Esophagus squamous epithelium (tissue), 5 donors: Measurements from ENCODE around the gene AGAP2. TPM values are rescaled to one million over a fixed set of nuclear protein-coding genes. Genes with fewer than 3 reads are reported as not detected.

ENCODE experiments used
- DNase-seq: peaks from one replicate; lab custom pipeline; 2025; lab: John Stamatoyannopoulos, UW
- H3K27ac ChIP-seq, 4 donors: fragments of 200-600 bp; sonication (generic); one replicate each; pipeline ENCODE4 v1.5.1; 2016 to 2019; ENCODE audit warnings: mild to moderate bottlenecking in 1 of 4
- H3K27me3 ChIP-seq, 4 donors: fragments of 200-600 bp; sonication (generic); 1 replicate in 3 of 4; 2 replicates in 1 of 4; pipeline versions ENCODE4 v1.5.1 to v1.6.0; 2017 to 2021; ENCODE audit warnings: antibody characterized with exemption in 1 of 4
- H3K36me3 ChIP-seq, 3 donors: fragments of 200-600 bp; sonication (generic); one replicate each; pipeline ENCODE4 v1.5.1; 2016 to 2019
- H3K4me1 ChIP-seq, 3 donors: fragments of 200-600 bp; sonication (generic); one replicate each; pipeline ENCODE4 v1.5.1; 2017 to 2019
- H3K4me3 ChIP-seq, 4 donors: fragments of 200-600 bp; sonication (generic); 1 replicate in 3 of 4; 2 replicates in 1 of 4; pipeline ENCODE4 v1.5.1; 2016 to 2019; ENCODE audit warnings: mild to moderate bottlenecking in 2 of 4, moderate library complexity in 1 of 4
- H3K9me3 ChIP-seq, 3 donors: fragments of 200-600 bp; sonication (generic); one replicate each; pipeline ENCODE4 v1.5.1; 2016 to 2019
- POLR2A ChIP-seq, 4 donors: fragments of 450-650 bp; IDR thresholded peaks; one replicate each; pipeline ENCODE4 v1.6.1; 2017; ENCODE audit warnings: antibody characterized with exemption in 4 of 4, mild to moderate bottlenecking in 4 of 4, moderate library complexity in 3 of 4
- WGBS, 2 donors: methylation state at CpG; one replicate each; pipeline ENCODE4 v1.1.5; 2018; 5-methylcytosine and 5-hydroxymethylcytosine counted together
- intact Hi-C: fragments of 100-400 bp; cut with DNase I; formaldehyde crosslinking; loops from one replicate; pipeline ENCODE4 v1.15.0; 2022
- total RNA-seq, 4 donors: library from RNA; depleted of rRNA; stranded (reverse); fragments of >200 nt; gene quantifications; one replicate each; pipeline ENCODE4 v1.1.0, GENCODE V29; 2016
- TF ChIP-seq, protein P1 (sequence below), 6 experiments: fragments of 450-650 bp in 4 of 6; fragments of 200-600 bp in 2 of 6; sonication (generic) in 2 of 6; IDR thresholded peaks; one replicate each; pipeline ENCODE4 v1.5.1; 2016 to 2019; ENCODE audit warnings: antibody characterized with exemption in 6 of 6, mild to moderate bottlenecking in 4 of 6, moderate library complexity in 4 of 6
- donor health status: DM: yes; HTN: yes; CAD: no.

The AGAP2 gene
- total RNA-seq, 4 donors from 2014 or later: 0.88 to 2.3 (median 1.3) TPM

DNA sequence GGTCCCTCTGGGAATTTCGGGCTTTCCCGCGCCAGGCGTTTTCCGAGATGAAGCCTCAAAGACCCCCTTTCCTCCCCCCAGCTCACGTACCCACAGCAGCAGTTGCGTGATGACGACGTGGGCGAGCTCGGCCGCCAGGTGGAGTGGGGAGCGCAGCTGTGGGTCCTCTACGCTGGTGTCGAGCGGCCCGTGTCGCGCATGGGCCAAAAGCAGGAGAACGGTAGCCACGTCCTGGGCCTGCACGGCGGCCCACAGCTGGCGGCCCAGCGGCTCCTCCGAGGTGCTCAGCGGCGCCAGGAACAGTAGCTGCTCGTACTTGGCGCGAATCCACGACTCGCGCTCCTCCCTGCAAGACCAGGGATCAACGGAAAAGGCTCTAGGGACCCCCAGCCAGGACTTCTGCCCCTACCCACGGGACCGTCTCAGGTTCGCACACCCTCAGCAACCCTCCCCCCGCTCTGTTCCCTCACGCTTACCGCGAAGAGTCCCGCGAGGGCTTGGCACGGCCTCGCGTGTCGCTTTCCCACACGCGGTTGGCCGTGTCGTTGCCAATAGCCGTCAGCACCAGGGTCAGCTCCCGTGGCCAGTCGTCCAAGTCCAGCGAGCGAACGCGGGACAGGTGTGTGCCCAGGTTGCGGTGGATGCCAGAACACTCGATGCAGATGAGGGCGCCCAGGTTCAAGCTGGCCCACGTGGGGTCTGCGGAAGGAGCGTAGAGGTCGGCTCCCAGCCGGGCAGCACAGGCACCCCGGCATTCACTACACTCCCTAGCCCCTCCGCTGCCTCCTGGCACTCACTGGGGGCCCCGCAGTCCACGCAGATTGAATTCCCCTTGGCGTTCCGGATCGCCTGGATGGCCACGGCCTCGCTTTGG, 11.4 kb downstream of the AGAP2 start:
- H3K36me3 ChIP-seq: peaks cover 0 to 13% (median 0%) of the 10 kb centered on the region in 3 donors
- no peak for DNase-seq
- peaks cover 8 to 26% (median 15%) of the 10 kb centered on the region in 3 donors for H3K4me1 ChIP-seq
- peak overlapping the region; percentile 63 to 86 (median 67) for H3K4me3 ChIP-seq
- no peak for TF ChIP-seq POLR2A (IDR thresholded peaks at IDR 0.05)
- TF ChIP-seq, protein P1, sequence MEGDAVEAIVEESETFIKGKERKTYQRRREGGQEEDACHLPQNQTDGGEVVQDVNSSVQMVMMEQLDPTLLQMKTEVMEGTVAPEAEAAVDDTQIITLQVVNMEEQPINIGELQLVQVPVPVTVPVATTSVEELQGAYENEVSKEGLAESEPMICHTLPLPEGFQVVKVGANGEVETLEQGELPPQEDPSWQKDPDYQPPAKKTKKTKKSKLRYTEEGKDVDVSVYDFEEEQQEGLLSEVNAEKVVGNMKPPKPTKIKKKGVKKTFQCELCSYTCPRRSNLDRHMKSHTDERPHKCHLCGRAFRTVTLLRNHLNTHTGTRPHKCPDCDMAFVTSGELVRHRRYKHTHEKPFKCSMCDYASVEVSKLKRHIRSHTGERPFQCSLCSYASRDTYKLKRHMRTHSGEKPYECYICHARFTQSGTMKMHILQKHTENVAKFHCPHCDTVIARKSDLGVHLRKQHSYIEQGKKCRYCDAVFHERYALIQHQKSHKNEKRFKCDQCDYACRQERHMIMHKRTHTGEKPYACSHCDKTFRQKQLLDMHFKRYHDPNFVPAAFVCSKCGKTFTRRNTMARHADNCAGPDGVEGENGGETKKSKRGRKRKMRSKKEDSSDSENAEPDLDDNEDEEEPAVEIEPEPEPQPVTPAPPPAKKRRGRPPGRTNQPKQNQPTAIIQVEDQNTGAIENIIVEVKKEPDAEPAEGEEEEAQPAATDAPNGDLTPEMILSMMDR (IDR thresholded peaks at IDR 0.05): peak in 4 of 6 experiments; percentile 32 to 59 (median 42)
- peaks cover 0 to 13% (median 0%) of the 10 kb centered on the region in 4 donors for H3K27me3 ChIP-seq
- H3K9me3 ChIP-seq: no peaks in the 10 kb centered on the region
- intact Hi-C loops: no loop called here
- peak overlapping the region; percentile 77 to 88 (median 84) for H3K27ac ChIP-seq
- WGBS, 2 donors: 69 to 100% methylated on average over 5 to 7 of the region's 76 CpGs

- no peaks in the 10 kb centered on the region for H3K9me3 ChIP-seq
- peak overlapping the region; percentile 77 to 88 (median 84) for H3K27ac ChIP-seq
- H3K4me3 ChIP-seq: peak overlapping the region; percentile 63 to 86 (median 67)
- intact Hi-C loops: no loop called here
- TF ChIP-seq, protein P1 (IDR thresholded peaks at IDR 0.05): peak; percentile 43 to 83 (median 70)
- peak in 1 of 4 donors; percentile 30 for TF ChIP-seq POLR2A (IDR thresholded peaks at IDR 0.05)
- peaks cover 0 to 7% (median 0%) of the 10 kb centered on the region in 4 donors for H3K27me3 ChIP-seq
- H3K4me1 ChIP-seq: peaks cover 8 to 26% (median 15%) of the 10 kb centered on the region in 3 donors
- peaks cover 0 to 18% (median 5%) of the 10 kb centered on the region in 3 donors for H3K36me3 ChIP-seq
- WGBS, 2 donors: 21 to 37% methylated on average over 3 to 46 of the region's 79 CpGs
- peak; percentile 21 for DNase-seq
Measured at GRCh38 chr12:57726151-57726883, 12.2 kb downstream of the AGAP2 start.

DNA sequence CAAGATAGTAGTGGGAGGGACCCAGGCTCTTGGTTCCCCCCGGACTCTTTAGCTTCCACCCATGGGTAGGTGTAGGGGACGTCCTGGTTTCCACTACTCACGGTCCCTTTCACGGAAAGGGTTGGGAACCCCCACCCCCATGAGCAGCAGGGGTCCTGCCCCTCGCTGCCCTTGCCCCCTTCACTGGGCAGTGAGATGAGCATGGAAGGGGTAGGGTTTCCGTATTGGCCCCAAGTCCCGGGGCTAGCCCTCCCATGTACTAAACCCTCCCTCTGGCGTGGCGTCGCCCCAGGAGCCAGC, 12.7 kb downstream of the AGAP2 start:
- TF ChIP-seq, protein P1 (IDR thresholded peaks at IDR 0.05): no peak
- no peak for TF ChIP-seq POLR2A (IDR thresholded peaks at IDR 0.05)
- WGBS, 2 donors: 13% methylated on average over 6 of the region's 10 CpGs; no CpG with 5 or more reads in 1 of the 2 donors
- H3K4me3 ChIP-seq: peak overlapping the region; percentile 63 to 86 (median 67)
- DNase-seq: no peak
- H3K9me3 ChIP-seq: no peaks in the 10 kb centered on the region
- H3K27ac ChIP-seq: peak overlapping the region; percentile 77 to 88 (median 84)
- intact Hi-C loops: no loop called here
- peaks cover 8 to 26% (median 15%) of the 10 kb centered on the region in 3 donors for H3K4me1 ChIP-seq
- peaks cover 0 to 18% (median 9%) of the 10 kb centered on the region in 3 donors for H3K36me3 ChIP-seq
- H3K27me3 ChIP-seq: peaks cover 0 to 7% (median 0%) of the 10 kb centered on the region in 4 donors

DNA sequence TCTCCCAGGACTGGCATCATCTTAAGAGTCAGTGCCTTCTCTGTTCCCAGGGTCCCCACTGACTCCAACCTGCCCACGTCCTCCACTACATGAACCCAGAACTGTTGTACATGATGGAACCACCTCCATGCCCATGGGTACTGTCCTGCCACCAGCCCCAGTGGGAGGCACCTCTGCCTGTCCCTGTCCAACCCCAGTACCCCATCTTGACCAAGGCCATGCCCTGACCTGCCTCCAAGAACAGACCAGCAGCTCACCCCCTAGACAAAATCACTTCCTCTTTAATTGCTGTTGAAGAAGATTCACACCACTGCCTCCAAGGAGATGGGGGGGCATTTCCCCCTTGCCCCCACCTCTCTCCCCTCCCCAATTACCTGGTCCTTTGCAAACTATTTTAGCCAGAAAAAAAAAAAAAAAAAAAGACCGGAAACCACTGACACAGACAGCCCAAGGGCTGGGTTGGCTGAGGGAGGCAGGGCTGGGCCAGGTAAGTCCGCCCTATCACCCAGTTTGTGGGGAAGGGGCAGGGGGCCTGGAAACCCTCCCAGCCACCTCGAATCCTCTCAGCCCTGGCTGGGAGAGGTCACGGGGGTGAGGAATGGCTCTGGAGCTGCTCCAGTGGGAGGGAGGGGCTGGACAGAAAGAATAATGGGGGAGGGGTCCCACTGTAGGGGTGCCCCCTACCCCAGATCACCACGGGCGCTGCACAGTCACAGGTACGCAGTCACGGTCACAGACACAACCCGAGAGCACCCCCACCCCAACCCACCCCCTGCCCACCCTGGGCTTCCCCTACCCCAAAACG, 13.4 kb downstream of the AGAP2 start:
- H3K27me3 ChIP-seq: peaks cover 0 to 7% (median 0%) of the 10 kb centered on the region in 4 donors
- intact Hi-C loops: no loop called here
- TF ChIP-seq POLR2A (IDR thresholded peaks at IDR 0.05): no peak
- TF ChIP-seq, protein P1 (IDR thresholded peaks at IDR 0.05): no peak
- H3K9me3 ChIP-seq: no peaks in the 10 kb centered on the region
- H3K36me3 ChIP-seq: peaks cover 0 to 23% (median 15%) of the 10 kb centered on the region in 3 donors
- 55 to 67% methylated on average over 6 to 10 of the region's 11 CpGs for WGBS, 2 donors
- H3K4me3 ChIP-seq: peak overlapping the region in 2 of 4 donors; percentile 67 to 86
- H3K27ac ChIP-seq: no peak overlapping the region
- peaks cover 8 to 26% (median 15%) of the 10 kb centered on the region in 3 donors for H3K4me1 ChIP-seq
- no peak for DNase-seq
